ENCODE results near the gene OR10G6.

DNA sequence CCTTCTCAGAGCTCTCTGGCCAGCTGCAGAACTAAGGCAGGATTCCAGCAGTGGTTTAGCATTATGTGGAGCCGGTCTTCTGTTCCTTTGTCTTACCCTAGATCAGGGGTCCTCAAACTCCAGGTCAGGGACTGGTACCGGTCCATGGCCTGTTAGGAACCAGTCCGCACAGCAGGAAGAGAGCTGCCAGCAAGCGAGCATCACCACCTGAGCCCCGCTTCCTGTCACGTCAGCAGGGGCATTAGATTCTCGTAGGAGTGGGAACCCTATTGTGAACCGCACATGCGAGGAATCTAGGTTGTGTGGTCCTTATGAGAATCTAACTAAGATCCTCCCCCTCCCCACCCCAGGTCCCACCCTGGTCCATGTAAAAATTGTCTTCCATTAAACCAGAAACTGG, 44.6 kb upstream of the OR10G6 start:
- TF ChIP-seq, protein P1, sequence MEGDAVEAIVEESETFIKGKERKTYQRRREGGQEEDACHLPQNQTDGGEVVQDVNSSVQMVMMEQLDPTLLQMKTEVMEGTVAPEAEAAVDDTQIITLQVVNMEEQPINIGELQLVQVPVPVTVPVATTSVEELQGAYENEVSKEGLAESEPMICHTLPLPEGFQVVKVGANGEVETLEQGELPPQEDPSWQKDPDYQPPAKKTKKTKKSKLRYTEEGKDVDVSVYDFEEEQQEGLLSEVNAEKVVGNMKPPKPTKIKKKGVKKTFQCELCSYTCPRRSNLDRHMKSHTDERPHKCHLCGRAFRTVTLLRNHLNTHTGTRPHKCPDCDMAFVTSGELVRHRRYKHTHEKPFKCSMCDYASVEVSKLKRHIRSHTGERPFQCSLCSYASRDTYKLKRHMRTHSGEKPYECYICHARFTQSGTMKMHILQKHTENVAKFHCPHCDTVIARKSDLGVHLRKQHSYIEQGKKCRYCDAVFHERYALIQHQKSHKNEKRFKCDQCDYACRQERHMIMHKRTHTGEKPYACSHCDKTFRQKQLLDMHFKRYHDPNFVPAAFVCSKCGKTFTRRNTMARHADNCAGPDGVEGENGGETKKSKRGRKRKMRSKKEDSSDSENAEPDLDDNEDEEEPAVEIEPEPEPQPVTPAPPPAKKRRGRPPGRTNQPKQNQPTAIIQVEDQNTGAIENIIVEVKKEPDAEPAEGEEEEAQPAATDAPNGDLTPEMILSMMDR (conservative IDR thresholded peaks at IDR 0.05; ENCODE audit: low read length) = no peak
- no peak for TF ChIP-seq EZH2phosphoT487 (IDR thresholded peaks at IDR 0.05; ENCODE audit: borderline replicate concordance)
